ENCODE results near the gene GNAS-AS1.

DNA sequence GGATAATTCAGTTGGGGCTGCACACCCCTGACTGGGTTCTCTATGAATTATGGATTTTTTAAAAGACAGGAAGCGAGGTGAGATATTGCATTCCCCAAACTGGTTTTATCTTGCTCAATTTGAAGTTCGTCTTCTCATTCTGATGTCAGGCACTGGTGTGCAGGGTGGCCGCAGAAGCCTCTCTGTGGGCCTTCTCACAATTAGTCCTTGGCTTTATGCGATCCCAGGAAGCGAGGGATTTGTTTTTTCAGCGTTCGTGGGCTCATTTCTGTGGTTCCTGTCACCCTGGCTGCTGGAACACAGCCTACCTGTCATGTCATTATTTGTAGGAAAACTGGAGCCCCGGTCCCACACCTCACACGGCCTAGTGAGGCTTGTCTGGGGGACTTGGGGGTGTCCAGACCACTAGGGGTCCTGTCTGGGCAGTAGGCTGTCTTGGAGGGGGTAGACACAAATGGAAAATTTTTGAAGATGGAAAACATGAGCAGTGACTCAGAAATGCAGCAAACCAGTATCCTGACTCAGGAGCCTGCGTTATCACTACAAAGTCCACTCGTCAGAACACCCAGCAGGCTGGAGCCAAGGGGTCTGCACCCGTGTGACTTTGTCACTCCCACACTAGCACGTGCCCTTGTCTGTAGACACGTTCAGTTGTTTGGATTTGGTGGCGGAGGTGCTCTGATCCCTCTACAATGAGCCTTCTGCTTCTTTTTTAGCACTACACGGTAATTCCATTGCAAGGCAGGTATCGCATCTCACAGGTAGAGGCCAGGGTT is 42.2 kb downstream of the GNAS-AS1 start:
- no peak for TF ChIP-seq CTCF (IDR thresholded peaks at IDR 0.05)
- TF ChIP-seq POLR2A (IDR thresholded peaks at IDR 0.05): no peak

Data from adrenal gland (tissue), 5 donors.